Coronary artery (tissue), 2 donors: Measurements from ENCODE around the gene BRIP1.

Experiments
- DNase-seq: peaks from one replicate; pipeline ENCODE4 v3.0.0-alpha.2; 2017; ENCODE audit warnings: low spot score
- H3K27ac ChIP-seq, 2 donors: fragments of 200-600 bp; sonication (generic); one replicate each; pipeline ENCODE4 v1.5.1; 2016 to 2019
- H3K4me3 ChIP-seq: fragments of 200-600 bp; sonication (generic); 2 replicates; pipeline ENCODE4 v1.5.1; 2016; ENCODE audit warnings: mild to moderate bottlenecking, moderate library complexity
- TF ChIP-seq, protein P1 (sequence below): fragments of 200-600 bp; sonication (generic); IDR thresholded peaks from one replicate; pipeline ENCODE4 v1.5.1; 2019; ENCODE audit warnings: antibody characterized with exemption

The BRIP1 gene

DNA sequence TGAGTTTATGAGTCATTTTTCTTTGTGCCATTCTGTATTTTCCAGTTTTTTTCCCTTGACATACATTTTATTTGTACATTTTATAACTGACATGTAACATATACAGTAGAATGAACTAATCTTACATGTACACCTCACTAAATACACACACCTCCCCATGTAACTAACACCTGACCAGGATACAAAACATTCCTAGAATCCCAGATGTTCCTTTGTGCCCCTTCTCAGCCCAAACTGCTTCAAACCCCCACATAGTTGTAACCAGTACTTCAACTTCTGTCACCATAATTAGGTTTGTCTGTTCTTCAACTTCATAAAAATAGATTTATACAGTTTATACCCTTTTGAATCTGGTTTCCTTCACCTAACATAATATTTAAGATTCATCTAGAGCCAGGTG lies 73.5 kb downstream of the BRIP1 start:
- H3K4me3 ChIP-seq, result no peak overlapping the region
- H3K27ac ChIP-seq, result no peak overlapping the region
- TF ChIP-seq, protein P1, sequence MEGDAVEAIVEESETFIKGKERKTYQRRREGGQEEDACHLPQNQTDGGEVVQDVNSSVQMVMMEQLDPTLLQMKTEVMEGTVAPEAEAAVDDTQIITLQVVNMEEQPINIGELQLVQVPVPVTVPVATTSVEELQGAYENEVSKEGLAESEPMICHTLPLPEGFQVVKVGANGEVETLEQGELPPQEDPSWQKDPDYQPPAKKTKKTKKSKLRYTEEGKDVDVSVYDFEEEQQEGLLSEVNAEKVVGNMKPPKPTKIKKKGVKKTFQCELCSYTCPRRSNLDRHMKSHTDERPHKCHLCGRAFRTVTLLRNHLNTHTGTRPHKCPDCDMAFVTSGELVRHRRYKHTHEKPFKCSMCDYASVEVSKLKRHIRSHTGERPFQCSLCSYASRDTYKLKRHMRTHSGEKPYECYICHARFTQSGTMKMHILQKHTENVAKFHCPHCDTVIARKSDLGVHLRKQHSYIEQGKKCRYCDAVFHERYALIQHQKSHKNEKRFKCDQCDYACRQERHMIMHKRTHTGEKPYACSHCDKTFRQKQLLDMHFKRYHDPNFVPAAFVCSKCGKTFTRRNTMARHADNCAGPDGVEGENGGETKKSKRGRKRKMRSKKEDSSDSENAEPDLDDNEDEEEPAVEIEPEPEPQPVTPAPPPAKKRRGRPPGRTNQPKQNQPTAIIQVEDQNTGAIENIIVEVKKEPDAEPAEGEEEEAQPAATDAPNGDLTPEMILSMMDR, result no peak
- no peak for DNase-seq

DNA sequence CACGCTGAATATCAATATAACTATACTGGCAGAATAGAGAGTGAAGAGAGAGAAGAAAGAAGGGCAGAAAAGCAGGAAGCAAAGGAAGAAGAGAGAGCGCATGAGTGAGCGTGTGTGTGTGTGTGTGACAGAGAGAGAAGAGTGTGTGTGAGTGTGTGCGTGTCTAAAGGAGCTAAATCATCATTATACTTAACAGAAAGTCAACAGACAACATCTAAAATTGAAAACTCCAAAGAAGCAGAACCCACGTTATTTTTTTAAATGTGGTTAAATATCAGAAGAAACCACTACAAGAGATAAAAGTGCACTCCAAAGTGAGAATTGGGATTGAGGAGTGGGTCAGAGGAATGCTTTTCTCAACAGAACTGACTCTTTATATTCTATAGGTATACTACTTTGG lies 77.2 kb downstream of the BRIP1 start:
- DNase-seq, result no peak
- Histone ChIP-seq H3K4me3 (no peak overlapping the region), H3K27ac (no peak overlapping the region)
- TF ChIP-seq, protein P1, result no peak

DNA sequence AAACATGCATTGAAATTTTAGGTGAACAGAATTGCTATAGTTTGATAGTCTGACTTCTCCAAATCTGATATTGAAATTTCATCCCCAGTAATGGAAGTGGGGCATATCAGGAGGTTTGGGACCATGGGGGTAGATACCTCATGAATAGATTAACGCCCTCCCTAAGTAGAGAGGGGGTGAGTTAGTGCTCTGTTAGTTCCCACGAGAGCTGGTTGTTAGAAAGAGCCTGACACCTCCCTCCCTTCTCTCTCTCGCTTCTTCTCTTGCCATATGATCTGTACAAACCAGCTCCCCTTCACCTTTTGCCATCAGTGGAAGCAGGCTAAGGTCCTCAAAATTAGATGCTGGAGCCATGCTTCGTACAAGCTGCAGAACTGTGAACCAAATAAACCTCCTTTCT lies 78.8 kb downstream of the BRIP1 start:
- no peak for DNase-seq
- H3K27ac ChIP-seq, result no peak overlapping the region
- H3K4me3 ChIP-seq, result no peak overlapping the region
- TF ChIP-seq, protein P1, result no peak

DNA sequence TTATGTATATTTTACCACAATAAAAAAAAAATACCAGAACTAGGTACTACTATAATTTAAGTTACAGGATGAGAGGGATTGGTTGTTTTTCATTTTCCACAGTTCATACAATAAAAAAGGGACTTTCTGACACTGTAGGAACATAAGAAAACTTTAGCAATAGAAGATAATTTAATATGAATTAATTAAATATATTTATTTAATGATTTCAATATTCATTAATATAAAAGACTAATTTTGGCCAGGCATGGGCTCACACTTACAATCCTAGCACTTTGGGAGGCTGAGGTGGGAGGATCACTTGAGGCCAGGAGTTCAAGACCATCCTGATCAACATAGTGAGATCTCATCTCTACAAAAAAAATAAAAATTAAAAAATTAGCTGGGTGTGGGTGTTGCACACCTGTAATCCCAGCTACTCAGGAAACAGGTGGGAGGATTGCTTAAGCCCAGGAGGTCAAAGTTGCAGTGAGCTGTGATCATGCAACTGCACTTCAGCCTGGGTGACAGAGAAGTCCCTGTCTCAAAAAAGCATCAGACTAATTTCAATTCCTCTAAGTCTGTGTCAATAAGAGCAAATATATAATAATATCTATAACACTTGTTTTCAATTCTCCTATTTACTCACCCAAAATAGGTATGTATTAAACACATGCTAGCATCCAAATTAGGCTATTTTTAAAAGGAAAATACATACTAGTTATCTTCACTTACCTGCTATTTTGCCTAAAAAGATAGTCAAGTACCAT lies 79.6 kb downstream of the BRIP1 start:
- Histone ChIP-seq H3K4me3 (no peak overlapping the region), H3K27ac (no peak overlapping the region)
- no peak for DNase-seq
- TF ChIP-seq, protein P1, result no peak

DNA sequence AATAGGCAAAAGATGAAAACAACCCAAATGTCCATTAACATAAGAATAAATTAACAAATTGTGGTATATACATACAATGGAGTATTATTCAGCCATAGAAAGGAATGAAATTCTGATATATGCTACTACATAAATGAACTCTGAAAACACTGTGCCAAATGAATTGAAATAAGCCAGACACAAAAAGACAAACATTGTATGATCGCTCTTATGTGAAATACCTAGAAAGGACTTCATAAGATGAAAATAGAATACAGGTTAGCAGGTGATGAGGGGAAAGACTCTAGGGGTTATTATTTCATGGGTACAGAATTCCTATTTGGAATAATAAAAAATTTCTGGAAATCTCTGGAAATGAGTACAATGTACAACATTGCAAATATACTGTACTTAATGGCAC lies 80.2 kb downstream of the BRIP1 start:
- H3K4me3 ChIP-seq, result no peak overlapping the region
- TF ChIP-seq, protein P1, result no peak
- H3K27ac ChIP-seq, result no peak overlapping the region
- no peak for DNase-seq

DNA sequence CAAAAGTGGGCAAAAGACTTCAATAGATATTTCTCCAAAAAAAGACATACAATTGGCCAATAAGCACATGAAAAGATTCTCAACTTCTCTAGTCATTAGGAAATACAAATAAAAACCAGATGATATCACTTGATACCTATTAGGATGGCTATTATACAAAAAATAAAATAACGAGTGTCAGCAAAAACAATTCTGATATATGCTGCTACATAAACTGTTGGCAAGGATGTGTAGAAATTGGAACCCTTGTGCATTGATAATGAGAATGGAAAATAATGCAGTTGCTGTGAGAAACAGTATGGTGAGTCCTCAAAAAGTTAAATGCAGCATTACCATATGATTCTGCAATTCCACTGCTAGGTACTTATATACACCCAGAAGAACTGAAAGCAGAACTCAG lies 80.6 kb downstream of the BRIP1 start:
- Histone ChIP-seq H3K4me3 (no peak overlapping the region), H3K27ac (no peak overlapping the region)
- TF ChIP-seq, protein P1, result no peak
- DNase-seq, result no peak

DNA sequence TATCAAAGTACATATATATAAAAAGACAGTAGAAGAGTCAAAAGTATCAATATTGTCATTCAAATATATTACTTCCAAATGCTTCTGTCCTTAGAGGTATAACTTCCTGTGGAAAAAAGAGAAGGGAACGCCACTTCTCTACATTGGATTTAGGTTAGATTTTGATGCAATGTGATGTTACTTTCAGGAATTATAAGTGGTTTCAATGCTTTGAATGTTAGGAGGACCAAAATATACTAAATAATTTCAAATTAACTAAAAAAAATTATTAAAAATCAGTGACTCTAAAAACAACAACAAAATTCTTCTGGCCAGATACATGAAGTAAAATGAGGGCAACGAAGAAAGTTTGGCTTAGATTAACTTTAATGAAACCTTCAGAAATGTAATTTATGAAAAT lies 88.0 kb downstream of the BRIP1 start:
- DNase-seq, result no peak
- Histone ChIP-seq H3K27ac (no peak overlapping the region), H3K4me3 (no peak overlapping the region)
- TF ChIP-seq, protein P1, result no peak
